GM23248 (cell line): ENCODE measurements around the gene IVD. TPM values are rescaled to one million over a fixed set of nuclear protein-coding genes. Genes with fewer than 3 reads are reported as not detected.

Source experiments
- DNase-seq: peaks from one replicate; pipeline ENCODE4 v3.0.0-alpha.2; 2015
- H2AFZ ChIP-seq: fragments of 200-600 bp; sonication (generic); 2 replicates; pipeline ENCODE4 v1.6.1; 2016; ENCODE audit warnings: antibody characterized with exemption
- H3F3A ChIP-seq: fragments of 200-600 bp; sonication (generic); 2 replicates; pipeline ENCODE4 v1.6.1; 2016; ENCODE audit warnings: mild to moderate bottlenecking, antibody characterized with exemption, mixed run types; ENCODE audit not compliant: insufficient read depth
- H3K27ac ChIP-seq: fragments of 200-600 bp; sonication (generic); 2 replicates; pipeline ENCODE4 v1.5.1; 2016; ENCODE audit warnings: mild to moderate bottlenecking
- H3K27me3 ChIP-seq: fragments of 200-600 bp; sonication (generic); replicated peaks from 2 replicates; pipeline ENCODE4 v1.6.1; 2016; ENCODE audit warnings: mild to moderate bottlenecking; ENCODE audit not compliant: insufficient read depth
- H3K36me3 ChIP-seq: fragments of 200-600 bp; sonication (generic); 2 replicates; pipeline ENCODE4 v1.6.1; 2016; ENCODE audit warnings: low read depth, mild to moderate bottlenecking
- H3K4me1 ChIP-seq: fragments of 200-600 bp; sonication (generic); 2 replicates; pipeline ENCODE4 v1.6.1; 2016; ENCODE audit warnings: mild to moderate bottlenecking; ENCODE audit not compliant: insufficient read depth
- H3K4me2 ChIP-seq: fragments of 200-600 bp; sonication (generic); one replicate; pipeline ENCODE4 v1.6.1; 2016; ENCODE audit warnings: mild to moderate bottlenecking; ENCODE audit not compliant: unreplicated experiment
- H3K4me3 ChIP-seq: fragments of 200-600 bp; sonication (generic); 2 replicates; pipeline ENCODE4 v1.5.1; 2016; ENCODE audit warnings: mild to moderate bottlenecking
- H3K79me2 ChIP-seq: fragments of 200-600 bp; sonication (generic); 2 replicates; pipeline ENCODE4 v1.6.1; 2016; ENCODE audit warnings: mild to moderate bottlenecking; ENCODE audit not compliant: insufficient read depth
- H3K9ac ChIP-seq: fragments of 200-600 bp; sonication (generic); 2 replicates; pipeline ENCODE4 v1.6.1; 2016; ENCODE audit warnings: mild to moderate bottlenecking
- H3K9me2 ChIP-seq: fragments of 200-600 bp; sonication (generic); 2 replicates; pipeline ENCODE4 v1.6.1; 2016; ENCODE audit warnings: mixed run types, mild to moderate bottlenecking, moderate library complexity; ENCODE audit not compliant: insufficient read depth
- H3K9me3 ChIP-seq: fragments of 200-600 bp; sonication (generic); one replicate; pipeline ENCODE4 v1.6.1; 2017; ENCODE audit warnings: low read depth
- H4K20me1 ChIP-seq: fragments of 200-600 bp; sonication (generic); 2 replicates; pipeline ENCODE4 v1.6.0; 2016; ENCODE audit not compliant: insufficient read depth
- EZH2 ChIP-seq: fragments of 200-600 bp; sonication (generic); IDR thresholded peaks from 2 replicates; pipeline ENCODE4 v1.6.1; 2018; ENCODE audit warnings: antibody characterized with exemption, mild to moderate bottlenecking; ENCODE audit not compliant: insufficient read depth, poor library complexity, severe bottlenecking
- EZH2phosphoT487 ChIP-seq: fragments of 200-600 bp; sonication (generic); IDR thresholded peaks from 2 replicates; pipeline ENCODE4 v1.6.1; 2018; ENCODE audit warnings: antibody characterized with exemption, moderate library complexity, mild to moderate bottlenecking, low read depth; ENCODE audit not compliant: insufficient read depth
- WGBS, 2 experiments: methylation state at CpG; one replicate each; pipeline ENCODE4 v1.1.6; 2015 to 2017; ENCODE audit warnings: low lambda C conversion rate in 2 of 2, low coverage in 1 of 2; ENCODE audit errors: missing lambda C conversion rate in 2 of 2; 5-methylcytosine and 5-hydroxymethylcytosine counted together
- in situ Hi-C: fragments of 300-500 bp; cut with MboI; formaldehyde crosslinking; loops from 2 replicates; pipeline ENCODE4 v1.15.0; 2020
- polyA plus RNA-seq: library from polyadenylated mRNA; unstranded; fragments of >200 nt; fragmentation: Nextera tagmentation; extraction: Ambion mirVana; gene quantifications from 2 replicates; pipeline ENCODE4 v1.2.1, GENCODE V29; 2016
- total RNA-seq: library from RNA; depleted of rRNA; stranded (reverse); fragments of >200 nt; shearing (Covaris generic); gene quantifications from 2 replicates; pipeline ENCODE4 v1.2.3, GENCODE V29; 2014

Gene IVD
- total and polyA plus RNA-seq, 2 experiments from 2014 or later = 28.2 to 50.1 TPM

GRCh38 chr15:40388941-40389823 is 16.4 kb upstream of the IVD start:
- Histone ChIP-seq H3K36me3 (peaks cover 56% of the 10 kb centered on the region), H4K20me1 (no peaks in the 10 kb centered on the region), H3K79me2 (peaks cover 28% of the 10 kb centered on the region), H2AFZ (no peak overlapping the region), H3K9me2 (no peaks in the 10 kb centered on the region), H3K27me3 (no peaks in the 10 kb centered on the region), H3K4me1 (0 out of 2 replicates have a peak, but pooled peaks cover 4% of the 10 kb centered on the region), H3K9ac (no peak overlapping the region), H3K4me3 (no peak overlapping the region), H3K4me2 (no peak overlapping the region), H3K27ac (no peak overlapping the region), H3K9me3 (no peaks in the 10 kb centered on the region), H3F3A (peaks cover 12% of the 10 kb centered on the region; the same call in 1 of the 2 replicates)
- DNase-seq = no peak
- WGBS, 2 experiments = 95 to 96% methylated on average over 13 of the region's 13 CpGs
- TF ChIP-seq EZH2phosphoT487 (no peak), EZH2 (no peak)
- in situ Hi-C loops = no loop called here

DNA sequence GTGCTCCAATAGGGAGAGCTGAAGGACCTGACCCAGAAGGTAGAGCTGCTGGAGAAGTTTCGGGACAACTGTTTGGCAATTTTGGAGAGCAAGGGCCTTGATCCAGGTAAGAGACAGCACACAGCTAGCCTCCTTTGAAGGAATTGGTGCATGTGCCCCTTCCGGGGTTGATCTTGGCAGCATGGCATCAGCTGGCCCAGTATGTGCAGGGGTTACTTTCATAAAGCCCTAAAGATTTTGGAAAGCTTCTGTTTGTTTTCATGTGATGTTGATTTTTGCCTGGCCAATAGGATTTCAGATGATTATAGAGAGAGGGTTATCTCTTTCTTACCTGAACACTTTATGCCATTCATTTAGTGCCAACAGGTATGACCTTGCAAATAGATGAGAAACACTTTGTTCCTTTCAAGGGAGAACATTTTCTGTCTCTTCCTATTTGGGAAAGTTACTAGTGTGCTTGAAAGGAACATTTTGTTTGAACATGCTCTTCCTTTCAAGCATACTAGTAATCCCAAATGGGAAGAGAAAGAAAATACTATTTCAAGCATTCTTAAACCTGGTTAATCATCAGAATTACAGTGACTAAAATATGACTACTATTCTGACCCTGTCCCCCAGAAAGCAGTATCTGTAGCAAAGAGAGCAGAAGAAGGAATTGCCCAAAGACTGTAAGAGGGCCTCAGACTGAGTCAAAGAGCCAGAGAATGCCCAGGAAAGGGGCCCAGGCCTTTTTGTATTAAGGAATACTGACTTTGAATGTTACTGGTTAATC is 15.6 kb upstream of the IVD start:
- no peak overlapping the region for H3K4me3 ChIP-seq
- peaks cover 19% of the 10 kb centered on the region for H3K79me2 ChIP-seq
- no peak for TF ChIP-seq EZH2phosphoT487
- TF ChIP-seq EZH2 = no peak
- 97 to 100% methylated on average over 2 of the region's 2 CpGs for WGBS, 2 experiments
- no peaks in the 10 kb centered on the region for H4K20me1 ChIP-seq
- no peak overlapping the region for H3K4me2 ChIP-seq
- no peaks in the 10 kb centered on the region for H3K27me3 ChIP-seq
- peaks cover 12% of the 10 kb centered on the region; the same call in 1 of the 2 replicates for H3F3A ChIP-seq
- in situ Hi-C loops = no loop called here
- peak; percentile 13 for DNase-seq
- H3K9me2 ChIP-seq = no peaks in the 10 kb centered on the region
- no peaks in the 10 kb centered on the region for H3K9me3 ChIP-seq
- H2AFZ ChIP-seq = no peak overlapping the region
- no peak overlapping the region for H3K9ac ChIP-seq
- H3K36me3 ChIP-seq = peaks cover 56% of the 10 kb centered on the region
- 0 out of 2 replicates have a peak, but pooled peaks cover 4% of the 10 kb centered on the region for H3K4me1 ChIP-seq
- no peak overlapping the region for H3K27ac ChIP-seq

DNA sequence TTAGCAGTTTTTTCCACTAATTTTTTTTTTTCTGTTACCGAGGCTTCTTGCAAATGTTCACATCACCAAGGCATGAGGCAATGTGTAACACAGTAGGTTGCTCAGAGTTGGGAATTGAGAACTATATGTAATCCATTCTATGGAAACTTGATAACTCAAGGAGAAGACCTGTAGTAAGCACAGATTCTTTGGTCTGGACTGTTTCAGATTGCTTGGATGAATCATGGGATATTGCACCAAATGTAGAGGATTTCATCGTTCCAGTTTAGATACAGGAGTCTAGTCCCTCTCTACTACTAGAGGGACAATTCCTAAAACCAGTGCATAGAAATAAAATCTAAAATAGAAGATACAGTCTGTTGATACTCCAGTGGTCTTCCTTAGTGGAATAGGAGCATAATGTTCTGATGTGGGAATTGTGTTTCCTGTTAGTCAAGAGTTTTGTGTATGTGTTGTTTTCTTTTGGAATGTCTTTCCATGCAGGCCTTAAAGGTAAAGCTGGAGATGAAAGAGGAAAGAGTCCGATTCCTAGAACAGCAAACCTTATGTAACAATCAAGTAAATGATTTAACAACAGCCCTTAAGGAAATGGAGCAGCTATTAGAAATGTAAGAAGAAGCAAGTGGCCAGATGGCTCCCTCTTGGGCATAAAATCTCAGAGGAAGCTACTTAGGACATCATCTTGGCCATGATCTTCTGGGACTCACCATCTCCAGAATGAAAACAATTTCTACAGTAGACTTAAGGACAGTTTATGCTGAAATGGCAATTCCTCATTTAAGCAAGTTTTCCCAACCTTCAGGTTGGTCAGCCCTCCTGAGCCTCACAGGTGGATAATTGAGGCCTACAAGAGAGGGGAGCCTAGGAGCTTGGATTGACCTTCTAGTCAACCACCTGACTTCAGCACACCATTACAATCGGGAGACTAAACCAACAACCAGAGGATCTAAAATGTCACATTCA is 12.3 kb upstream of the IVD start:
- no peaks in the 10 kb centered on the region for H3K27me3 ChIP-seq
- 0 out of 2 replicates have a peak, but pooled peaks cover 4% of the 10 kb centered on the region for H3K4me1 ChIP-seq
- H3K9me2 ChIP-seq = no peaks in the 10 kb centered on the region
- no peak overlapping the region for H3K4me2 ChIP-seq
- H3K27ac ChIP-seq = peak overlapping the region; percentile 57
- 91 to 94% methylated on average over 4 of the region's 4 CpGs for WGBS, 2 experiments
- no peak for TF ChIP-seq EZH2
- no peak for TF ChIP-seq EZH2phosphoT487
- H2AFZ ChIP-seq = no peak overlapping the region
- H3K9me3 ChIP-seq = no peaks in the 10 kb centered on the region
- in situ Hi-C loops = no loop called here
- DNase-seq = peak; percentile 46
- H4K20me1 ChIP-seq = no peaks in the 10 kb centered on the region
- peak overlapping the region; percentile 13; the same call in 1 of the 2 replicates for H3K9ac ChIP-seq
- peaks cover 12% of the 10 kb centered on the region; the same call in 1 of the 2 replicates for H3F3A ChIP-seq
- no peak overlapping the region for H3K4me3 ChIP-seq
- peaks cover 47% of the 10 kb centered on the region for H3K36me3 ChIP-seq
- H3K79me2 ChIP-seq = no peaks in the 10 kb centered on the region
